ENCODE data around the gene MINK1.
"Not testable (repeated sequence)": the region's sequence is repeated elsewhere in the genome, so short reads cannot be mapped to it uniquely, and the experiment has no call there.

Gene MINK1

GRCh38 chr17:4846635-4847390 lies 13.7 kb downstream of the MINK1 start:
- DNase-seq: no peak

- peak in 1 of 14 donors; percentile 48 for DNase-seq
Measured at GRCh38 chr17:4849011-4849536, 15.9 kb downstream of the MINK1 start.

- DNase-seq: no peak
Measured at GRCh38 chr17:4850246-4850645, 17.1 kb downstream of the MINK1 start.

GRCh38 chr17:4851084-4851483 lies 17.9 kb downstream of the MINK1 start:
- DNase-seq: no peak

GRCh38 chr17:4852567-4853207 lies 19.5 kb downstream of the MINK1 start:
- DNase-seq: no peak

GRCh38 chr17:4853208-4853671 lies 20.1 kb downstream of the MINK1 start:
- DNase-seq: no peak

- DNase-seq: peak in 1 of 14 donors; percentile 77
Measured at GRCh38 chr17:4854111-4854681, 21.1 kb downstream of the MINK1 start.

- DNase-seq: peak in 1 of 14 donors; percentile 78
Measured at GRCh38 chr17:4856271-4856936, 23.3 kb downstream of the MINK1 start.

GRCh38 chr17:4856937-4857314 lies 23.8 kb downstream of the MINK1 start:
- DNase-seq: peak in 10 of 14 donors; percentile 22 to 79 (median 54)

- DNase-seq: not testable (repeated sequence)
Measured at GRCh38 chr17:4857347-4857746, 24.2 kb downstream of the MINK1 start.

- peak in 11 of 14 donors; percentile 12 to 77 (median 60) for DNase-seq
Measured at GRCh38 chr17:4858068-4858881, 25.1 kb downstream of the MINK1 start.

- peak in 12 of 14 donors; percentile 29 to 85 (median 49) for DNase-seq
Measured at GRCh38 chr17:4858882-4859260, 25.7 kb downstream of the MINK1 start.

- DNase-seq: peak in 4 of 14 donors; percentile 41 to 66 (median 45)
Measured at GRCh38 chr17:4859816-4860625, 26.9 kb downstream of the MINK1 start.

- DNase-seq: no peak
Measured at GRCh38 chr17:4860651-4861050, 27.5 kb downstream of the MINK1 start.

GRCh38 chr17:4861052-4861451 lies 27.9 kb downstream of the MINK1 start:
- DNase-seq: no peak

- no peak for DNase-seq
Measured at GRCh38 chr17:4862720-4863119, 29.6 kb downstream of the MINK1 start.

GRCh38 chr17:4863321-4863720 lies 30.2 kb downstream of the MINK1 start:
- DNase-seq: no peak

- DNase-seq: not testable (repeated sequence)
Measured at GRCh38 chr17:4867535-4867934, 34.4 kb downstream of the MINK1 start.

GRCh38 chr17:4869058-4869998 lies 36.2 kb downstream of the MINK1 start:
- not testable (repeated sequence) for DNase-seq

- no peak for DNase-seq
Measured at GRCh38 chr17:4870855-4871254, 37.7 kb downstream of the MINK1 start.

All from C1 segment of cervical spinal cord (tissue), 14 donors.